ENCODE results near the gene SERPINB11.
"Not testable (repeated sequence)": the region's sequence is repeated elsewhere in the genome, so short reads cannot be mapped to it uniquely, and the experiment has no call there.

SERPINB11 gene

GRCh38 chr18:63702660-63703059 lies at the start of gene SERPINB11:
SERPINB11 (plus strand) TSS chr18:63702960; CDS start chr18:63710194, 7,234 bp downstream.
- FAIRE-seq = no peak

- FAIRE-seq = not testable (repeated sequence)
Measured at GRCh38 chr18:63658920-63659319, 43.8 kb upstream of the SERPINB11 start.

- FAIRE-seq = not testable (repeated sequence)
Measured at GRCh38 chr18:63661750-63662149, 41.0 kb upstream of the SERPINB11 start, which contains the start of gene SERPINB3. SERPINB3 (minus strand) TSS chr18:63661893; CDS start chr18:63661216, 677 bp downstream.

- no peak for FAIRE-seq
Measured at GRCh38 chr18:63664571-63664970, 38.2 kb upstream of the SERPINB11 start.

- no peak for FAIRE-seq
Measured at GRCh38 chr18:63676526-63677323, 26.0 kb upstream of the SERPINB11 start.

GRCh38 chr18:63677500-63678225 lies 25.1 kb upstream of the SERPINB11 start:
- FAIRE-seq = no peak

GRCh38 chr18:63679820-63680606 lies 22.7 kb upstream of the SERPINB11 start:
- FAIRE-seq = no peak

- no peak for FAIRE-seq
Measured at GRCh38 chr18:63681449-63682340, 21.1 kb upstream of the SERPINB11 start.

- no peak for FAIRE-seq
Measured at GRCh38 chr18:63683152-63683551, 19.6 kb upstream of the SERPINB11 start.

- FAIRE-seq = no peak
Measured at GRCh38 chr18:63683890-63684289, 18.9 kb upstream of the SERPINB11 start.

GRCh38 chr18:63684718-63685117 lies 18.0 kb upstream of the SERPINB11 start:
- FAIRE-seq = no peak

- no peak for FAIRE-seq
Measured at GRCh38 chr18:63686871-63687270, 15.9 kb upstream of the SERPINB11 start.

GRCh38 chr18:63689064-63689463 lies 13.7 kb upstream of the SERPINB11 start:
- FAIRE-seq = no peak

GRCh38 chr18:63697097-63697660 lies 5.6 kb upstream of the SERPINB11 start:
- FAIRE-seq = no peak

- FAIRE-seq = no peak
Measured at GRCh38 chr18:63700501-63700900, 2.3 kb upstream of the SERPINB11 start.

GRCh38 chr18:63701952-63702351 lies 808 bp upstream of the SERPINB11 start:
- no peak for FAIRE-seq

GRCh38 chr18:63705401-63705800 lies 2.6 kb downstream of the SERPINB11 start:
- no peak for FAIRE-seq

GRCh38 chr18:63707816-63708215 lies 5.1 kb downstream of the SERPINB11 start:
- FAIRE-seq = no peak

GRCh38 chr18:63708650-63709049 lies 5.9 kb downstream of the SERPINB11 start:
- FAIRE-seq = no peak

- FAIRE-seq = no peak
Measured at GRCh38 chr18:63725682-63726480, 23.1 kb downstream of the SERPINB11 start.

- no peak for FAIRE-seq
Measured at GRCh38 chr18:63730773-63731172, 28.0 kb downstream of the SERPINB11 start.
